Mesenteric fat pad (tissue), 1 donor: ENCODE results near the gene ADGRB3. TPM values are rescaled to one million over a fixed set of nuclear protein-coding genes. Genes with fewer than 3 reads are reported as not detected.

Experiments used
- DNase-seq: peaks from one replicate; pipeline ENCODE4 v3.0.0-alpha.2; 2020; ENCODE audit warnings: low spot score
- total RNA-seq: library from RNA; stranded (reverse); fragmentation: NEBNext Ultra II Directional; extraction: Animal tissue kit (Norgen Biotek cat#: 25700); gene quantifications from one replicate; pipeline ENCODE4 v1.2.1, GENCODE V29; 2021
- donor health status: DM: yes; HTN: yes; CAD: no.

The ADGRB3 gene
- total RNA-seq, 1 donor from 2014 or later = 0.74 TPM

DNA sequence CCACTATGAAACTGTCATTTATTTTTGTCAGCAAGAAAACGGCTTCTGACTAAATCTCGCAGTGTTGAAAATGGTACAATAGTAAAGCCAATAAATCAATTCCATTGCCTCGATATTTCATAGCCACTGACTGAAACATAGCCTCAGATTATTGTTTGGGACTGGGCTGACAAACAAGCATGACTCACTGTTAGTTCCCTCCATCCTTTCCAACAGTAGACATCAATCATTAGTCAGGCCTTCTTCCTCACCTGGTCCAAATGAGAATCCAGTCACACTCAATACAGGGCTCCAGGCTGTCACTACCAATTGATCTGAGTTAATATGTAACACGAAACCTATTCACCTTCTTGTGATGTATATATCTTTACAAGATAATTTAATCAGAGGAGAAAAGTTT, 66.1 kb downstream of the ADGRB3 start:
- DNase-seq = no peak

DNA sequence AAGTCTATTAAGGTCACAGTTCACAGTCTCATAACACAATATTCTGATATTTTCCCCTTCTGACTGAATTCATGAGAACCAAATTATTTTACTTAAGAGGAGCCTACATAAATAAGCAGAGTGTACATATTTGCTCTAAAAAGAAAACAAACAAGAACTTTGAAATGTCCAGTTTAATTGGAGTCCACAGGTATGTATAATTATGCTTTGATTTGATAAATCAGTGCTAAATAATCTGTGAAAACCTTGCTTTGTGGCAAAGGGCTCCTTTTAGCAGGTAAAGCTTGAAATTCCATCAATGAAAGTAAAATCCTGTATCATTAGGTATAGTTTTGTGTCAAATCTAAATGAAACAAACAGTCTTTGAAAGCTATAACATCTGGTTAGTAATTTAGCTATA, 69.4 kb downstream of the ADGRB3 start:
- DNase-seq = no peak

DNA sequence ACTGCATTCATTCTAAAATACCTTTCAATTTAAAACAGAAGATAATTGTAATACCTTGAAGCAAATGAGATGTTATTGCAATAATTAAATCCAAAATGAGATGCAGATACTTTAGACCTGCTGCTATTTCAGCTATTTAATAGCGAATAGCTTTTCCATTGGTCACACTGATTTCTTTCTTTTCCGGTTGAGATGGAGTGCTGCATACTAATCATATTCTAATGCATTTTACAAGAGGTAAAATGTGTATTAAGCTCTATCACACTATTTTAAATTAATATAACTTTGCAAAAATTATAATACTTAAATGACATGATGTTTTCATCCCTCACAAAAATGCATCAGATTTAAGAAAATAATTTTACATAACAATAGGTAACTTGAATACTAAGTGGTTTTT, 74.0 kb downstream of the ADGRB3 start:
- no peak for DNase-seq

DNA sequence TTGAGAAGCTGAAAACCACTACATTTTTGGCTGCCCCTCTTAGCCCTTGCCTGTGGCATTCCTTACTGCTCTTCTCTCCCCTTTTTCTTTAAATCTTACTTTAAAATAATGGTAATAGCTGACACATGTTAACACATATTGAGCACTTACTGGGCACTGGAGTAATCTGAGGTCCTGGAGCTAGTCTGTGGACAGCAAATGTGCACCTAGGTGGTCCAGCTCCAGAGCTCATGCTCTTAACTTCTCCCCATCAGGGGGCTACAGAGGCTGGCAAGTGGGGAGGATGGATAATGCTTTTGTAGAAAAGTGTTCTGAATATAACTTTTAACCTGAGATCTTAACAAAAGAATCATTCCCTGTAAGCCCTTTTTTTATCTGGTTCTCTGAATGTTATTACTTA, 74.8 kb downstream of the ADGRB3 start:
- no peak for DNase-seq

DNA sequence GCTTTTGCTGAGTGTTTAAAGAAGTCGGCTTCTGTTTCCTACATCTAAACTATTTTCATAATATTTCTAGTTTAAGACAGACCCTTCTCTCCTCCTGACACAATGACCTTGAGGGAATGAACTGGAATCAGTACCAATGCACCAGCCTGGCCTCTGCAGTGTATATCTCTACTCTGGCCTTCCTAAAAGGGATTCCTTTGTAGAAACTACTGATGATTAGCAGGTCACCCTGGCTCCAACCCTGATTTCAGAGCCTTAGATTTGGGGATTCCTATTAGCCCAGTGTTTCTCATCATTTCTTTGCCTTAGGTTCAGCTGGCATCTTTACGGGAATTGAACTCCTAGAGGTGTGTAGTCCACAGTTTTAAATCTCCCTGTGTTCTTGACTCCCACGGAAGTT, 75.4 kb downstream of the ADGRB3 start:
- DNase-seq = no peak

DNA sequence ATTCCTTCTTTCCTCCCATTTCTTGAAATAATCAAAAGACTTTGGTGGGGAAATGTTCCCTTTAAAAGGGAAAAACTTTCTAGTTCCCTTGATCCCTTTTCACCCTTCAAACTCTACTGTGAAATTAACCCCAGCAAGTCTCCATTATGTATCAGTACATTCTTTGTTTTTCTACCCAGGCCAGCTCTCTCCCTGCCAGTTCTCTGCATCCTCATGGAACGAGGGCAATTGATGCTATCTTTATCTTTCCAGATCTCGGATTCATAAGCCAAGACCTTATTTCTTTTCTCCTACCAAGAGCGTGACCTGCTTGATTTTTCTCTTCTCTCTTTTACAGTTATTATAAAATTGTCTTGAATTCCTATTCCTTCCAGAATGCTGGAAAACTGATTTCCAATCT, 75.8 kb downstream of the ADGRB3 start:
- DNase-seq = no peak

DNA sequence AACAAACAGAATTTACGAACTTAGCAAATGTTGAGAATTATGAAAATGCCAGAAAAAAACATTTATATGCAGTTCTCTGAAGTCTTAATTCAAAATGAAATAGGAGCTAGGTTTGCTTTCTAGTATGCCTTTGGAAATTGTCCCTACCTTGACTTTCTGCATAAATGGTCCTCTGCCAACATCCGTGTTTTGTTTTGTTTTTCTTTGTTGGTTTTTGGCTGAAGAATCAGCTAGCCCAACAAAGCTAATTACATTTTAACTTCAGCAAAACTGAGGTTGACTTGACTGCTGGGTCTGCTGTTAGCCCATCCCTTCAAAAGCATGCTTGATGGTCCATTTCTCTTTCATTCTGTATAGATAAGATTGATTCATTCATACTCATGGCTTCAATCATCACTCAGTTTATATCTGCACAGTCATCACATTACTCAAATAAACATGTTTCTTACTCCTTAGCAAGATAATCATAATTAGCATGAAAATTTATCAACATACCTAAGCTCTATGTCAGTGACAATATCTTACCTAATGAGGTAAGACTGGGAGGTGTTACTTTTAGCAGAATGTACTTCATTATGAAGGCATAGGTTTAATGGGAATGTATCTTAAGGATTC, 76.4 kb downstream of the ADGRB3 start:
- DNase-seq = no peak

DNA sequence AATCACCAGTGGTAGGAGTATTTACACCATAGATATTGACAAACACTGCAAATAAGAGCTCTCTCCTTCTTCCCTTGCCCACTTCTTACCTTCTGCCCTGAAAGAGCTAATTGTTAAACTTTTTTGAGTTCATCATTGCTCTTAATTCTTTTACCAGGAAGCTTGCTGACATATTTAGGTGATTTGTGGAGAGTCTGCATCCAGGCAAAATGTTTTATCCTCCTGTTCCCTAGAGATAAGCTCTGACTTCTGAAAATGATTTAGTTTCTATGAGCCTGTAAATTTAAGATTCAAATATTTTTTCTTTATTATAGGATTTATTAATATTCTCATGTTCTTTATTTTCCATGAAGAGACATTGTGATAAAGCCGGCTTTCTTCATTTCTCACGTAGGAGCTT, 81.5 kb downstream of the ADGRB3 start:
- no peak for DNase-seq

DNA sequence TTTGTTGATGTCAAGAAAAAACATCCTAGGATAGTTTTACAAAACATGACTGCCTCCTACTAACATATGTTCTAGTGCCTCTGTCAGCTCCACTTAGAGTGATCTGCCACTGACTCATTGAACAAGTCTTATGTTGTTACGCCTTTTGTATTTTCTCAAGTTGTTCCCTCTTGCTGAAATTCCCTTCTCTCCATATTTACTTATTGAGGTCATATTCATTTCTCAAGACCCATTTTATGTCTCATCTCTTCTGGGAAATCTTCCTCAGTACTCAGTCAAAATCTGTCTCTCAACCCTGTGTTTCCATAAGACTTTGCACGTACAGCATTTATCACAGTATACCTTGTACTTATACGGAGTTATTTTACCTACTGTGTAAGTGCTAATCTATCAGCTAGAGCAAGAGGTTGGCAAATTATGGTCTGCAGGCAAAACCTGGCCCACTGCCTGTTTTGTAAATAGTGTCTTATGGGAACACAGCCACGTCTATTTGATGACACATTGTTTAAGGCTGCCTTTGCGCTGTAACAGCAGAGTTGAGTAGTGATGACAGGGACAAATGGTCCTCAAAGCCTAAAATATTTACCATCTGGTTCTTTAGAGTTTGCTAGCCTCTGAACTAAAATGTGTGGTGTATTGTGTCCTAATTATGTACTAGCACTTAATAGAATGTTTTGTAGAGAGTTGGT, 83.4 kb downstream of the ADGRB3 start:
- DNase-seq = no peak

DNA sequence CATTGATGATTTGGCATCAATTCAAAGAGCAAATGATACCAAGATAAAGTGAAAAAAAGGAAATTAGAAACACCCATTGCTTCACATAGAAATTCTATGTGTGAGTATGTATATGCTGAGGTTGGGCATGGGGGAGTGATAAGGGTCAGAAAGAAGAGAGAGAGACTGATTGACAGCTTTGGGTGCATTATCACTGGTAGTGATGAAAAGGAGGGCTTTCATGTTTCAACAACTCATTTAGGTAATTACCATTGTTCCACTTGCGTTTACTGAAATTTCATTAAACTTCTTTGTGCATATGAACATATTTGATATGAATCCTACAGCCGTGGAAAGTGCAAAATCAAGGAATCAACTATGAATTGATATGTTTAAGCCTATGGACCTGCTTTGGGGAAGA, 84.7 kb downstream of the ADGRB3 start:
- no peak for DNase-seq

DNA sequence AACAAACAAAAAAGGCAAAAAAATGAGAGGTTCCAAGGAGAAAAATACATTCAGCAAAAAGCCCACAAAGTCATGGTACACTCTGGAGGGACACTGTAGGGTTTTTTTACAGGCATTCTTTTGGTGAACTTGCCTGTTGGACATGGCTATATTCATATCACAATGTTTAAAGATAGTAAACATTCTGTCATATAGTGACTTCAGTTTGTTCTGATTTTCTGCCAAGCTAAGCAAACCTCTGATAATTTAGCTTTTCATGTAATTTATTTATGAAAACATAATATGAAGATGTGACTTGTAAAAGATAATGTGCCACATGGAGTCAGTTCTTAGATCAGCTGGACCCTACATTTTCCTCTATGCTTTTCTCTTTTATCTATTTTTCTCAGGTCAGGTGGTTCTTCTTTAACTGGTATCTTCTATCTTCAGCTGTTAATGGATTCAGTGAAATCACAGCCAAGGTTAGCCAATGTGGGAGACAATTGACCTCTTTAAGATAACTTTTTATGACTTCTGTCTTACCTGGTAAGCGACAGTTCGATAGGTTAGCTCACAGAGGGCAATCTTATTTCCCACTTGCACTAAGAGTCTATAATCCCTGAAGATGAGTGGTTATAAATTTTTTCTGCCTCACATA, 87.9 kb downstream of the ADGRB3 start:
- no peak for DNase-seq

DNA sequence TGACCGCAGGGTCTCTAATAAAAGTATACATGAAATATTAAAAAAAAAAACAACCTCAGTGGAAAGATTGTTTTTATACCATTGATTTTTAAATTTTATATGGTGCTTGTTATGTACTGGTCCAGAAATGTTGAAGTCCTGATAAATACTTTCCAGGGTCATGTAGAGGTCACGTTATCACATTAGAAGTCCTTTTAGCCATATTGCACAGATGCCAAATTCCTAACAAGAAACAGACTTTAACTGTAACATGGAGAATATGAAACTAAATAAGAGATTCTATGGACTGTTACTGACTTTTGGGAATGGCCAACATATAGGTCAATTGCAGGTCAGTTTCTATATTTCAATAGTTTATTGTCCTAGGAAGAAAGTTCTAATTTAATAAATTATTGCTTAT, 89.0 kb downstream of the ADGRB3 start:
- DNase-seq = no peak

DNA sequence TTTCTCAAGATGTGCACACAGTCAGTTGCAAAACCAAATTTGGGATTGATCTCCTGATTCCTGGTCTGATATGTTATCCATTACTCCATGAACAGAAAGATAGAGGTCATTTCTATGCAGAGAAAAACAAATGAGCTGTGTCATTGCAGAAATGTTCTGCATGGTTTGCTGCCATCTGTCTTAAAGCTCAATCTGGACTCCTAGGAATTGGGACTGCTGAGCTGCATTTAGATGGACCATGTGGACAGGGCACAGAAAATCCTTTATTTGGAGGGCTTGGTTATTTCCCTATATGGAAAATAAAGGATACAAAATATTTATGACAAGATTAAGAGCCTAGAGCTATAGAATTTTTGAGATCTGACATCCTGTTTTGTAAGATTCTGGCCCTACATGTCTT, 91.3 kb downstream of the ADGRB3 start:
- DNase-seq = no peak

DNA sequence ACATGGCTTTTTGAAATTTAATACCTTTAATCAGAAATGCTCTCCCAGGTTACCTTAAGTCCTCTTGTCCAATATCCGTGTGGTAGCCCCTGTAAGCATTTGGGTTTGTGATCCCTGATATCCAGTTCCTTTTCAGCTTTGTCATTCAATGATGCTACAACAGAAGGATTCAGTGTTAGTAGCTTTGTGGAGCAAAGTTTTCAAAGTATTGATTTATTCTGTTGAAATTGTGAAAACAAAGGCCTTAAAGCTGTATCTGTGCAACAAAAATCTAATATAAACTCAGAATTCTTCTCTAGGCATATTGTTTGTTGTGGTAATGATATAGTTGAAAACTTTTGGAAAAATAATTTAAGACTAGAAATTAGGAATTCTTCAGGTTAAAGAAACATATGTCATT, 91.9 kb downstream of the ADGRB3 start:
- no peak for DNase-seq

DNA sequence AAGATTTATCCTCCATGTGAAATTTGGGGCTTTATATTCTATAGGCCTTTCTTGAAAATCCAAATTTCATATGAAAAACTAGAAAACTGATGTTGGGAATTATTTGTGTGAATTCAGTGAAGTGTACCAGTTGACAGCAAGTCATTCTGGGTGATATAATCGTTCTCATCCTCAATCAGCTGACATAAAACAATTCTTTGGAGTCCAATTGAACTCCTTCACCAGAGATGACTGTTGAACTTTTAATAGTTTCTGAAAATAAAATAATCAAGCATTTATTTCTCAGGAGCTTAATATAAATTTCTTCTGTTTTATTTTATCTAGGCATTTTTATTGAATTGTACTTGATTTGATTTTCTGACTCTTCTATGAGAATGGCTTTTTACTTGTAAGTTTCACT, 92.6 kb downstream of the ADGRB3 start:
- no peak for DNase-seq

DNA sequence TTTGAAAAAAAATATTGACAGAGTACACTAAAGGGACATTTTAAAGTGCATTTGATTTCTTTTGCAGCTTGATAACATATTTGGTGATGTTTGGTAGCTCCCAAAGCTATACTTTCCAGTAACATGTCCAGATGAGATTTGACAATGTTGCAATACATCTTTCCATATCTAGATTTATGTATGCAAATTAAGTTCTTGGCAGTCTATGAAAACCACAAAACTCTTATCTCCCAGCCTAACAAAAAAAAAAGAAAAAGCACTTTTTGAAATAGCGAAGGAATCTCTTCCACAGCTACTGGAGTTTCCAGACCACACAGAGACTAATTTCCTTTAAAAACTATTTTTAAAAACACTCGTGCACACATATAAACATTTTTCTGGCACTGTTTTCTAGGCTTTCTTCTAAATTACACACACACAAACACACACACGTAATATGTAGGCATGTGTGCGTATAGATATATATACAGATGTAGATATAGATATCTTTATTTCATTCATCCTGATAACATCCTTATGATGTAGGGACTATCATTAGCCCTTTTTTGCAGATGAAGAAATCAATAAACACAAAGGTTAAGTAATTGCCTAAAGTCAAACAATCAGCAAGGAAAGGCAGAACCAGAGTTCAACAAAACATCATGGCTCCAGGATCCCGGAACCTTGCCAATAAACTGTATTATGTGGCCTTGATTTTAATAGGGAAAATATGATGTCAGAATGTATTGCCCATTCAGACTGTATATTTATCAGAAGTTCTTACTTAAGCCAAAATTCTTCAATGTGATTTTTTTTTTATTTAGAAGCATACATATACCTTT, 93.3 kb downstream of the ADGRB3 start:
- no peak for DNase-seq

DNA sequence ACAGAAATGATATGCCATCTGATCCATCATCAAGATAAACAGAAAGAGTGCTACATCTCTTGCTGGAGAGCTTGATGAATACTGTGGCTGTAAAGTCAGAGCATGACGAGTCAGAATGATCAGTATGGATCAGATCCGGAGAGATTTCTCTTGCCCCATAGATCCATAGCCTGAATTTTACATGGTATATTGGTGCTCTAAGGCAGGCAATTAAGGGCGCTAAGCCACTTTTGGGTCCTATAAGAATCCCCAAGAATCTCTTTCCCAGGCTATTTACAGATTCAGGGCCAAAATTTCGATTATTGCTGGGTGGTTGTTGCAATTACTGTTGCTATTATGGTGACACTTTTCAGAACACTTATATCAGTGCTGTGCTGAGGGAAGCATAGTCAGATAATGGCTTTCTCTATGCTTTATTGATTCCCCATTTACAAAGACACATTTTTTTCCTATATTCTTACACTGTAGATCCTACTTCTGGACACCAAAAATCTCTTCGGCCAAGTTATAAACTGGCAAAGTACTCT, 94.4 kb downstream of the ADGRB3 start:
- DNase-seq = no peak

DNA sequence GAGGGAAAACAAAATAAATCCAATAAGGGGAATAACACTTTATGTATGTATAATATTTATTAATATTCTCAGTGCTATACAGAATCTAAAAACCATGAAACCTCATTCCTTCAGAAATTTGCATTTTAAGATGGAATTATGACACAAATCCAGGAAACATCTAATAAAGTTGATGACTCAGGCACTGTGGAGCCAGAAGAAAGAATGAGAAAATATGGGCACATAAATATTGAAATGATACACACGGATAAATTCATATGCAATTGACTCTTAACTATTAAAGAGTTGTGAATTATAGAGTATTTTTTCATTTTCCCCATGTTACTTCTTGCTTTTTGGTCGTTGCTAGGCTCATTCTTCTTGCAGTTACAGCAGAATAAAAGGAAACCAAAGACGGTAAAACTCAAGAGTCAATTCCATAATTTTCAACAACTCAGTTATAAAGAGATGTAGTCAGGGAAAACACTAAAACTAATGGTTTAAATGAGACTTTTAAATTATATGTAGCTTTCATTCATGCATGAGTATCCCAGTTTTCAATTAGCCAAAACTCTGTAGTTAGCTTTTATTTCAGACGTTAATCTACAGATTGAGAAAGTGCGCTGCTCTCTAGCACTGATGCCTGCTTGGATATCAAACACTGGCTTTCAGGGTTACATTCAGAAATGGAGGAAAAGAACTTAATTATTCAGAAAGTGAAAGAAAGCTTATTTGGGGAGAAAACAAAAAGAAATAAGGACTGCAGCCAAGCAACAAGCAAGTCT, 95.4 kb downstream of the ADGRB3 start:
- DNase-seq = no peak

DNA sequence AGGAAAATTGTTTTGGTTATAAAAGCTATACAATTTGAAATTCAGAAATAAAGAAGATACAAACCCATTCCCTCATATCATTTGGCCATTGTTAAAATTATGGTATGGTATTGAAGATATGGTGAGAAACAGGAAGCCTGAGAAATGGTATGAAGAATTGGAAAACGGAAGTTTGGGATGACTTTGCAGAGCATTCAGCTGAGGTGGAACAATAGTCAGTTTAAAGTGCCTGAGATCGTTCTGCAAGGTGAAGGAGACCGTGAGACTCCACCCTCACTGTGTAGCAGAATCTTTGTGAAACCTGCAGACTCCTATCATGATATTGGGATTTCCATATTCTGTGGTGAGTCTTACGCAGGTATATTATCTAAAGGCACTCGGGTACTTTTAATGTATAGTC, 97.3 kb downstream of the ADGRB3 start:
- DNase-seq = no peak

DNA sequence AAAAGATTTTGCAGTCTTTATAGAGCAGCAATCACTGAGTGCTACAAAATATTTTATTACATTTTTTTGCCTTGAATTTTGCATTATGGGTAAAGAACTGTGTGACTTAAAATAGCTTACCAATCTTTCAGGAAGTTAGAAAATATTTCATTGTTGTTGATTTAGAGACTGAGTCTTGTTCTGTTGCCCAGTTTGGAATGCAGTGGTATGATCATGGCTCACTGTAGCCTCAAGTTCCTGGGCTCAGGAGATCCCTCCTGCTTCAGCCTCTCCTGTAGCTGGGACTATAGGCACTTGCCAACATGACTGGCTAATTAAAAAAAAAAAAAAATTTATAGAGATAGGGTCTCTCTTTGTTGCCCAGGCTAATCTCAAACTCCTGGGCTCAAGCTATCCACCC, 100.8 kb downstream of the ADGRB3 start:
- DNase-seq = no peak

DNA sequence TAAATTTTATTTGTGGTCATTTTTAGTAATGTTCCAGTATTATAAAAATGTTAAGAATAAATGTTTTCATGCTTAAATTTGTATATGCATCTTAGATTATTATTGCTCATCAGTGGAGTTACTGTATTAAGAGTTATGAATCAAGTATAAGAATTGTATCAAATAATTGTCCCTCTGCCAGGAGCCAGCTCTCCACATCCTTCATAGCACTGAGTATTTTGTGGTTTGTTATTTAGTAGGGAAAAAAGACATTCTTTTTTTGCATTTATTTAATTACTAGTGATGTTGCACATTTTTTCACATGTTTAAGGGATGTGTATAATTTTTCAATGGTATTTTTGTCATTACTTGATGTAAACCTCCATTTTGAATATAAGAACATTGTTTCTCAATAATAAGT, 102.0 kb downstream of the ADGRB3 start:
- no peak for DNase-seq
